ENCODE results near the gene CDC42BPB.

Gene CDC42BPB

GRCh38 chr14:102962111-102962627, 95.2 kb downstream of the CDC42BPB start:
- no peak for DNase-seq

- DNase-seq: no peak
These were observed 98.9 kb downstream of the CDC42BPB start for GRCh38 chr14:102958461-102958860.

DNA sequence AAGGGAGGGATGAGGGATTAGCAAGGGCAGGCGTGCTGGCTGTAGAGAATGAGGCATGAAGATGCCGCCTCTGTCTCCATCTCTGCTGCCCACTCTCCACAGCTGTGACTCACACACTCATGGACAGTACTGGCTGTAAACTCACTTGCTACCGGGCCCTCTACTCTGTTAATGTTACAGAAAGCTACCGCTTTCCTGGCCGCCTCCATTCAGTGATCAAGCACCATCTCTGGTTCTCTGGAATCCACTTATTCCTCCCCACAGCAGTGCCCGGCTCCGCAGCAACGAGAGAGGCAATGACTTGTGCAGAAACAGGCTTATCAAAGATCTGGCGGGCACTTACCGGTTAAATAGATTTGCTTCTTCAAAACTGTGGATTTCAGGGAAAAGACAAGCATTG, 100.1 kb downstream of the CDC42BPB start:
- no peak for DNase-seq

- no peak for DNase-seq
These were observed 101.5 kb downstream of the CDC42BPB start for GRCh38 chr14:102955636-102956408.

DNA sequence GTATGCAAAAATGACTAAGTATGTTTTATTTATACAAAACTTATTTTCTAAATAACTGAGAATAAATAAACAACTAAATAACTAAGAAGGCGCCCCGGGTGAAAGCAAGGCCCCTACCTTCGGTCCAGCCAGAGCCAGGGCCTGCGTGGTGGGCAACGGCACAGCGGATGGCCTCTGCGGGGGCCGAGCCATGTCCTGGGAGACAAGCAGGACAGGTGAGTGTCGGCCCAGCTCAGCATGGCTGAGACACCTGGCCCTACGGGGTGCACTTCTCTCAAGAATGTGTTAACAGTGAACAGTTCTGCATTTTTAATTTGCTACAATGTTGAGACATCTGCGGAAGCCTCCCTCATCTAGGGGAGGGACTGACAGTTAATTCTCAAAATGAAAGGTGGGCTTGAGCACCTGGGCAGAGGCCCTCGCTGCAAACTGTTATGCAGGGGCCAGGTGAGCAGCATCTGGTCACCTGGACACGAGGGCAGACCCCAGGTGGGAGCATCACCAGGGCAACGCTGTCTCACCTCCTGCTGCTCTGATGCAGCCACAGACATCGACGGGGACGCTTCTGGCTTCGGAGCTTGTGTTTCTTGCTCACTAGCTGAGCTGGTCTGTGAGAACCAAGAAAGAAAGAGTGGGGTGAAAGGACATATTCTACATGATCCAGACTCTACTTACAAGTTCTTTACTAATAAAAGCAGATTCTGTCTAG, 103.1 kb downstream of the CDC42BPB start:
- DNase-seq: no peak

GRCh38 chr14:102953100-102953499, 104.2 kb downstream of the CDC42BPB start:
- DNase-seq: no peak

DNA sequence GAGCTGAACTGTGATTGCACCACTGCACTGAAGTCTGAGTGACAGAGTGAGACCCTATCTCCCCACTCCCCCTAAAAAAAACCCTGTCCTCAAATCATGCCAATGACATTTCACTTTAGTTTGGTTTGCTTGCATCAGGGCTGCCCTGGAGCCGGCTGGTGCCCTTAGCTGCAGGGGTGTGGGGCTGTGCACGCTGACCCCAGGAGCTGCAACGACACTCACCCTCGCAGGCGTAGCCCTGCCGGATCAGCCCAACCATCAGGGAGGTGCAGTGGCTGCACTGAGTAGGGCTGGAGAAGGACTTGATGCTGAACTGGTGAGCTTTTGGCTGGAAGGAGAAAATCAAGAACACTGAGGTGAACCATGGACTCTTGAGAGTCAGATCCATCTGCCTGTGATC, 105.1 kb downstream of the CDC42BPB start:
- no peak for DNase-seq

DNA sequence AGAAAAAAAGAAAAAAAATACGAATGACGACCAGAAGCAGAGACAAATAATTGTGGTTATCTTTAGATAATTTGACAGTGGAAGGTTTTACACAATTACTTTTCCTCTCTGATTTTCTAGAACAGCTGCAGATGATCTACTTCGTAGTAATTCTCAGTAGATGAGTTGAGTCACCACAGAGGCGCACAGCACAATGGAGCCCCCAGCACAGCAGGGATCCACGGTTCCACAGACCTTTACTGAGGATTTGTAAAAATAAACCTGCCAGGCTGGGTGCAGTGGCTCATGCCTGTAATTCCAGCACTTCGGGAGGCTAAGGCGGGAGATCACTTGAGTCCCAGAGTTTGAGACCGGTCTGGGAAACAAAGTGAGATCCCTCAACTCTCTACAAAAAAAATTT, 105.5 kb downstream of the CDC42BPB start:
- peak; percentile 84 for DNase-seq

GRCh38 chr14:102951034-102951433, 106.3 kb downstream of the CDC42BPB start:
- no peak for DNase-seq

GRCh38 chr14:102949801-102950451, 107.4 kb downstream of the CDC42BPB start:
- no peak for DNase-seq

- peak; percentile 48 for DNase-seq
These were observed 108.1 kb downstream of the CDC42BPB start for GRCh38 chr14:102949062-102949800.

GRCh38 chr14:102948698-102949061, 108.7 kb downstream of the CDC42BPB start:
- no peak for DNase-seq

- no peak for DNase-seq
These were observed 109.8 kb downstream of the CDC42BPB start for GRCh38 chr14:102947321-102948103.

DNA sequence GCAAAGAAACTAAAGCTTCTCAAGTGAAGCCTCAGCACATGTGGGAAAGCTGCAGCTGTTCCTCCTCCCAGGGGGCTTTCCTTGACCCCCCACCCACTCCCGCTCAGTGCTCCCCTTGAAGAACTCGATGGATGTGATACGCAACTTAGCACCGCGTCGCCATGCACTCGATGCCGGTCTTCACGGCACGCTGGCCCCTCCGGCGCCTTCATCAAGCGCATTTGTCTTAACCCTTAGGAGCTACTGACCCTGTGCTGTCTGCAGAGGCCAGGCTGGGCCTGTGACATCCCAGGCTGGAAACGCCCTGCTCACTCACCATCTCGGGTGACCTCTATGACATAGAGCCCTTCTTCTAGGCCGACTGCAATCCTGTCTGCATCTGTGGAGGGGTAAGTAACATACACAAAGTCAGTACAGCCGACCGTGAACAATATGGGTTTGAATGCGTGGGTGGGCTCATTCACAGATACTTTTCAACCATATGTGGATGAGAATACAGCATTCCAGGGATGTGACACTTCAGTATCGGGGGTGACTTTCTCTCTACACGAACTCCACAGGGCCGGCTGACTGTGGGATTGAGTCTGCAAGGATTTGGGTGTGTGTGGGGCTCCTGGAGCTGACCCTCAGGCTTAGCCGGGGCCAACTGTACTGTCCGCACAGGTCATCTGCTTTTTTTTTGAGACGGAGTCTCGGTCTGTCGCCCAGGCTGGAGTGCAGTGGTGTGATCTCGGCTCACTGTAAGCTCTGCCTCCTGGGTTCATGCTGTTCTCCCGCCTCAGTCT, 111.8 kb downstream of the CDC42BPB start:
- peak; percentile 66 for DNase-seq

GRCh38 chr14:102944448-102945330, 112.7 kb downstream of the CDC42BPB start:
- no peak for DNase-seq

- no peak for DNase-seq
These were observed 113.4 kb downstream of the CDC42BPB start for GRCh38 chr14:102943979-102944378.

DNA sequence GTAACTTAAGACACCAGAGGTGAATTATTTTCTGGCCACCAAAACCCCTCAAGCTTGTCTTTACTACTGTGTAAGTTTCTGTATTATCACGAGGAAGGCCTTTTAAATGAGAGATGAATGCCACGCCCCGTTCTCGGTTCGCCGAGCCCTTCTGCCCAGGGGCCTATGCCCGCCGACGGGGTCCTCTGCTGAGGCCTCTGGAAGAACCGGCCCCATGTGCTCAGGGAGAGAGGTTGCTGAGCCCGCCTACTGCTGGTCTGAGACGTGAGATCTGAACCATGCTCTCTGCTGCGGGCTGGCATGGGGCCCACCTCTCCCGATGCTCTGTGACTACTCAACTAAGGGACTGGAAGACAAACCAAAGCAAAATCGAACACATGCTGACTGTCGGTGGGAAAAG, 113.9 kb downstream of the CDC42BPB start:
- DNase-seq: no peak

GRCh38 chr14:102942069-102942468, 115.3 kb downstream of the CDC42BPB start:
- DNase-seq: no peak

- DNase-seq: no peak
These were observed 115.8 kb downstream of the CDC42BPB start for GRCh38 chr14:102941419-102942011.
